Activated naive CD4-positive, alpha-beta T cell treated with anti-CD3 and anti-CD28 coated beads, Interleukin-2, amount 50 U/mL, for 24 hours (primary cell): ENCODE results near the gene PPFIA4.

ENCODE experiments used
- H3K27ac Mint-ChIP-seq: one replicate; pipeline ENCODE4 v1.8.0; 2021; ENCODE audit warnings: mild to moderate bottlenecking, mixed read lengths
- H3K27me3 Mint-ChIP-seq: one replicate; pipeline ENCODE4 v1.8.0; 2021; ENCODE audit warnings: mixed read lengths
- H3K36me3 Mint-ChIP-seq: one replicate; pipeline ENCODE4 v1.8.0; 2021; ENCODE audit warnings: mixed read lengths
- H3K4me1 Mint-ChIP-seq: one replicate; pipeline ENCODE4 v1.8.0; 2021; ENCODE audit warnings: mixed read lengths
- H3K4me3 Mint-ChIP-seq: one replicate; pipeline ENCODE4 v1.8.0; 2021; ENCODE audit warnings: mild to moderate bottlenecking, mixed read lengths
- H3K9me3 Mint-ChIP-seq: one replicate; pipeline ENCODE4 v1.8.0; 2021; ENCODE audit warnings: mixed read lengths

PPFIA4 gene

DNA sequence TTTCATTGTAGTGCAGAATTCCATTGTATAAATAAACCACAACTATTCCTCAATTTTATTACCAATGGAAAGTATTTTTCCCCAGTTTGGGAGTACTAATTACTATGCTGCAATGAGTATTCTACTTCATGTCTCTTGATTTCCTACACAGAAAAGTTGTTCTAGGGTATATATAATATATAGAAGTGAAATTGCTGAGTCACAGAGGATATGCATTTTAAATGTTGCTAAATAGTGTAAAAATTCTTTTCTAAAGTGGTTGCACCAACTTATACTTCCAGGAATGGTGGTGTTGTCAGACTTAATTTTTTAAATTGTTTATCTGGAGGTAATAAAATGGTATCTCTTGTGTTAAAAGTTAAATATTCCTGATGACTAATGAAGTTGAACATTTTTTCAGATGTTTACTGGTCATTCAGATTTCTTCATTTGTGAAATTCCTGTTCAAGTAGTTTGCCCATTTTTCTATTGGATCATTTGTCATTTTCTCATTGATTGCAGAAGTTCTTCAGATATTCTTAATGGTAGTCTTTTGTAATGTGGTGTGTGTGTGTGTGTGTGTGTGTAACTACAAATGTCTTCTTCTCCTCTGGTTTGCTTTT is 78.6 kb downstream of the PPFIA4 start:
- Mint-ChIP-seq H3K27ac (peak overlapping the region; percentile 20), H3K4me3 (no peak overlapping the region), H3K27me3 (peaks cover 32% of the 10 kb centered on the region), H3K9me3 (peaks cover 11% of the 10 kb centered on the region), H3K4me1 (no peaks in the 10 kb centered on the region), H3K36me3 (no peaks in the 10 kb centered on the region)

GRCh38 chr1:203112475-203112874 is 86.2 kb downstream of the PPFIA4 start:
- Mint-ChIP-seq H3K4me1 (no peaks in the 10 kb centered on the region), H3K36me3 (no peaks in the 10 kb centered on the region), H3K27me3 (peaks cover 19% of the 10 kb centered on the region), H3K9me3 (no peaks in the 10 kb centered on the region), H3K4me3 (no peak overlapping the region), H3K27ac (no peak overlapping the region)

- Mint-ChIP-seq H3K36me3 (no peaks in the 10 kb centered on the region), H3K27me3 (peaks cover 17% of the 10 kb centered on the region), H3K27ac (no peak overlapping the region), H3K4me3 (no peak overlapping the region), H3K9me3 (no peaks in the 10 kb centered on the region), H3K4me1 (no peaks in the 10 kb centered on the region)
Measured at GRCh38 chr1:203113308-203113707, 87.0 kb downstream of the PPFIA4 start.

DNA sequence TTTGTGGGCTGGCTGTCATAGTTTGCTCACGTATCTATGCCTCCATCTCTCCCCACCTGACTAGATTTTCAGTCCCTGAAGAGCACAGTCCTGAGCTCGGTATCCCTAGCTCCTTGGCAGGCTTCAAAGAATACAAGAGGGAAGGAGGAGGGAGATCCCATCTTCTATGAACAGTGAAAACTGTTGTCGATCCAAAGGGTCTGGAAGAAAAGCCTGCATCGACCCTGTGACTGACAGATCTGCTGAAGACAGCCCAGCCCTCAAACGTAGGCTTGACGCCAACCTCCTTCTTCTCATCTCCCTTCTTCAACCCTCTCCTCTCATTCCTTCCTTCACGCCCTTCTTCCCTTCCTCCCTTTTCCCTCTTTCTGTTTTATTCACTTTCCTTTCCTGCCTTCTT is 87.9 kb downstream of the PPFIA4 start:
- Mint-ChIP-seq H3K27ac (no peak overlapping the region), H3K4me1 (no peaks in the 10 kb centered on the region), H3K27me3 (peaks cover 15% of the 10 kb centered on the region), H3K9me3 (no peaks in the 10 kb centered on the region), H3K4me3 (no peak overlapping the region), H3K36me3 (no peaks in the 10 kb centered on the region)

- Mint-ChIP-seq H3K4me3 (no peak overlapping the region), H3K9me3 (no peaks in the 10 kb centered on the region), H3K36me3 (no peaks in the 10 kb centered on the region), H3K27me3 (peaks cover 17% of the 10 kb centered on the region), H3K4me1 (no peaks in the 10 kb centered on the region), H3K27ac (no peak overlapping the region)
Measured at GRCh38 chr1:203116091-203116820, 90.0 kb downstream of the PPFIA4 start.

DNA sequence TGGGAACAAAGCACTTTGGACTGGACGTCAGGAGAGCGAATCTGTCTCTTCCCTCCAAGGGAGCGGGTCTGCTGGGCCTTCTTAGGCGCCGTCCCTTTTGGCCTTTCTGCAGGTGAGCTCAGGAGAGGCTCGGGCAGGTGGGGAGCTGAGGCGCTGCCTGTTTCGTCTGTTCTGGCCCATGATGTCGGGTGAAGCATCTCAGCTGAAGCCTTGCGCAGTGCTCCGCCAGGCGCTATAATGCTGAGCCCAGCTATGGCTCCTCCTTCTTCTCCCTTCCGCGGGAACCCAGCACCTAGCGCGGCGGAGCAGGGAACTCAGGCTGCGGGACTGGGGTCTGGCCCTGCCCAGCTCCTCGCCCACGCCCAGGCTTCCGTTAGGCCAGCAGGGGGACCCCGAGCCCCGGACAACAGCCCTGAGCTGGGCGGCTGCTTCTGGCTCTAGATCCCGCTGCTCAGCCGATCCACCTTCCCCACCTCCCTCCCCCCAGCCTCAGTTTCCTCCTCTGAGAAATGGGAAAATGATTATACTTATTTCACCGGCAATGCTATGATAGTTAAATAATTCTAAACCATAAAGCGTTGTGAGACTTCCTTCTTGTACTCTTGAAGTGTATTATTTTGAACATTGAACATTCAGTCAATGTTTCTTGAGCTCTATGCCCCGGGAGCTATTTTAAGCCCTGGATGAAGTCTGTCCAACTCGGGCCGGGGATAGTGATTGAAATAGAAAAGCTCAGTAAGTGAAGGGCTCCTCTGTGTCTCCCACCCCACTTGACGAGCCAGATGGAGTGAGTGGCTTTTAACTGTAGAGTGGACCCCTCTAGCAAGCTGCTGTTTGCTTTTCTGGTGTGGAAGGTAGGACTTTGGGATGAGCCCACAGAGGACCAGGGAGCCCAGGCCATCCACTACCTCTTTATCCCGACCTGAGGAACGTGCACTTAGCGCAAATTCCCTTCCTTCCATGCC is 91.6 kb downstream of the PPFIA4 start:
- H3K27ac Mint-ChIP-seq: no peak overlapping the region
- H3K36me3 Mint-ChIP-seq: no peaks in the 10 kb centered on the region
- H3K4me3 Mint-ChIP-seq: no peak overlapping the region
- H3K9me3 Mint-ChIP-seq: no peaks in the 10 kb centered on the region
- H3K4me1 Mint-ChIP-seq: no peaks in the 10 kb centered on the region
- H3K27me3 Mint-ChIP-seq: peaks cover 27% of the 10 kb centered on the region

DNA sequence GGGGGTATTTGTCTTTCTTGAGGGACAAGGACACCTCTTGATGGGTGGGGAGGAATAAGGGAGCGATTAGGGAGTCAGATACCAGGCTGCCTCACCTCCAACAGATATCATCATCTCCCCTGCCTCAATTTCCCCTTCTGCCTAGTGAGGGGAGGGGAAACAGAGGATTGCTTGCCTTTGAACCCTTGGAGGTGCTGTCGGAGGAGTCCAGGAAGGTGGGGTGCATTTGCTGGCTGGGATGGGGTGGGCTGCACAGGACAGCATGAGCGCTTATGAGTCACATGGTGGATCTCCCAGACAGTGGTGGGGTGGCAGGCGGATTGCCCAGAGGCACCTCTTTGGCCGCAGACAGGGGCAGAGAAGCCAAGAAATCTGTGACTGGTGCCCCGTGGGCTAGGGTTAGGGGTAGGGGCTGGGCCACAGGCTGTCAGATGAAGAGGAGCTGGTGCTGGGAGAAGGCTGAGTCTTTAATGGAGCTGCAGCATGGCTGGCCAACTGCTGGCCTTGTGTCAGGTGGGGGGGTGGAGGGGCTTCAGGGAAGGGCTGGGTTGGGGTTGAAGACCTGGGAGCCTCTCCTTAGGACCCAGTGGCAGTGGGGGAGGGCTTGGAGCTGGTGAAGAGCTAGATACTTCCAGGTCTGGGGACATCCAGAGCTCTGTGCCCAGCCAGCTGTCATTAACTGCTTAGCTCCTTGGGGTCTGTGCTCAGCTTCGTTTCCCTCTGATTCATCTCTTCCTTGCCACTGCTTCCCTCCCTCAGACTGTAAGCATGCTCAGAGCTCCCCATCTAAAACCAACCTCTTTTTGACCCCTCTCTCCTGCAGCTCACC is 94.2 kb downstream of the PPFIA4 start:
- H3K36me3 Mint-ChIP-seq: no peaks in the 10 kb centered on the region
- no peaks in the 10 kb centered on the region for H3K9me3 Mint-ChIP-seq
- H3K27ac Mint-ChIP-seq: no peak overlapping the region
- H3K4me1 Mint-ChIP-seq: no peaks in the 10 kb centered on the region
- no peak overlapping the region for H3K4me3 Mint-ChIP-seq
- H3K27me3 Mint-ChIP-seq: peaks cover 30% of the 10 kb centered on the region

DNA sequence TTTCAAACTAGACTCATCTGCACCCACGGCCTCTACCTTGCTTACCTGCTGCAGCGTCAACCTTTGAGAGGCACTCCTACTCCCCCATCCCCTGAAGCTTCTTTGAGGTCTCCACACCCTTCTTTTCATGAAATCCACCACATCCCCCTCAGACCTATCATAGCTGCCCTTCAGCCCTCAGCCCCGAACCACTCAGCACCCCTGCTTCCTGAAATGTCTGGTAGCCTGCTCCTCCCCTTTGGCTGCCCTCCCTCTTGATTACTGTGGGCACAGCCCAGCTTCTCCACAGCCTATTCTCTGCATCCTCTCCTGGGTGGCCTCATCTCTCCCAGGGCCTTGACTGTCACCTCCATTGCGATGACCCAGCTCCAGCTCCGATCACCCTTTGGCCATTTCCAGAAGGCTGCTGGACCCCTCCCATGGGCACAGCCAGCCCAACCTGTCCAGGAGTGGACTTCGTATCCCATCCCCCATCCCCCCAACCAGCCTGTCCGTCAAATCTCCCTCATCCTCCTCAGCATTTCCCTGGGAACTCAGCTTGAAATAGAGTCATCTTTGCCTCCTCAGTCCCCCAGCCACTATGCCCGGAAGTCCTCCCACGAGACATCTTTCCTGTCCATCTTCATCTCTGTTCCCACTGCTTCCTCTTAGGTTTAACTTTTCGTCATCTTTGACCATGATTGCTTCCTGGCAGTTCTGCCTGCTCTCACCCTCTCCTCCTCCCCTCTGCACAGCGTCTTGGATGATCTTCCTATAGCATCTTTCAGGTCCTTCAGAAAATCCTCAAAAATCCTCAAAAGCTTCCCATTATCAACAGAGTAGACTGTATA is 95.1 kb downstream of the PPFIA4 start:
- no peak overlapping the region for H3K4me3 Mint-ChIP-seq
- H3K9me3 Mint-ChIP-seq: no peaks in the 10 kb centered on the region
- no peaks in the 10 kb centered on the region for H3K36me3 Mint-ChIP-seq
- no peak overlapping the region for H3K27ac Mint-ChIP-seq
- no peaks in the 10 kb centered on the region for H3K4me1 Mint-ChIP-seq
- H3K27me3 Mint-ChIP-seq: peaks cover 34% of the 10 kb centered on the region

DNA sequence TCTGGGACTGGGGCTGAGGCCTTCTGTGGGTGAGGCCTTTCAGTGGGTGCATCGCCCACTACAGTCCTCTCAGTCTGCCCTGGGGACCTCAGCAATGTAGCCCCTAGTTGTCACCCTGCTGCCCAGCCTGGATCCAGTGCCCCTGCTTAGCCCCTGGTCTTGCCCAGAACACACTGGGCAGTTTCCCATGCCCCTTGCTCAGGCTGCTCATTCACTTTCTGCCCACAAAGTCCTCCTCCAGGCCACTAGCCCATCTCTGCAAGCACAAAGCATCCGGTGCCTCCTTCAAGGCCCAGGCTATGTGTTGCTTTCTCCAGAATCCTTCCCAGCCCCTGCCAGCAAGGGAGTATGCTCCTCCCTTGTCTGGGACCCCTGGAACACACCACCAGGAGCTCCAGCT is 95.9 kb downstream of the PPFIA4 start:
- Mint-ChIP-seq H3K36me3 (no peaks in the 10 kb centered on the region), H3K27ac (no peak overlapping the region), H3K27me3 (peaks cover 39% of the 10 kb centered on the region), H3K4me3 (no peak overlapping the region), H3K9me3 (no peaks in the 10 kb centered on the region), H3K4me1 (peaks cover 5% of the 10 kb centered on the region)

- Mint-ChIP-seq H3K9me3 (no peaks in the 10 kb centered on the region), H3K27ac (no peak overlapping the region), H3K27me3 (peaks cover 42% of the 10 kb centered on the region), H3K4me1 (peaks cover 11% of the 10 kb centered on the region), H3K4me3 (no peak overlapping the region), H3K36me3 (no peaks in the 10 kb centered on the region)
Measured at GRCh38 chr1:203124011-203124410, 97.7 kb downstream of the PPFIA4 start.

GRCh38 chr1:203124546-203125317 is 98.4 kb downstream of the PPFIA4 start:
- no peaks in the 10 kb centered on the region for H3K9me3 Mint-ChIP-seq
- peaks cover 11% of the 10 kb centered on the region for H3K4me1 Mint-ChIP-seq
- no peak overlapping the region for H3K4me3 Mint-ChIP-seq
- H3K36me3 Mint-ChIP-seq: no peaks in the 10 kb centered on the region
- peaks cover 46% of the 10 kb centered on the region for H3K27me3 Mint-ChIP-seq
- H3K27ac Mint-ChIP-seq: no peak overlapping the region

DNA sequence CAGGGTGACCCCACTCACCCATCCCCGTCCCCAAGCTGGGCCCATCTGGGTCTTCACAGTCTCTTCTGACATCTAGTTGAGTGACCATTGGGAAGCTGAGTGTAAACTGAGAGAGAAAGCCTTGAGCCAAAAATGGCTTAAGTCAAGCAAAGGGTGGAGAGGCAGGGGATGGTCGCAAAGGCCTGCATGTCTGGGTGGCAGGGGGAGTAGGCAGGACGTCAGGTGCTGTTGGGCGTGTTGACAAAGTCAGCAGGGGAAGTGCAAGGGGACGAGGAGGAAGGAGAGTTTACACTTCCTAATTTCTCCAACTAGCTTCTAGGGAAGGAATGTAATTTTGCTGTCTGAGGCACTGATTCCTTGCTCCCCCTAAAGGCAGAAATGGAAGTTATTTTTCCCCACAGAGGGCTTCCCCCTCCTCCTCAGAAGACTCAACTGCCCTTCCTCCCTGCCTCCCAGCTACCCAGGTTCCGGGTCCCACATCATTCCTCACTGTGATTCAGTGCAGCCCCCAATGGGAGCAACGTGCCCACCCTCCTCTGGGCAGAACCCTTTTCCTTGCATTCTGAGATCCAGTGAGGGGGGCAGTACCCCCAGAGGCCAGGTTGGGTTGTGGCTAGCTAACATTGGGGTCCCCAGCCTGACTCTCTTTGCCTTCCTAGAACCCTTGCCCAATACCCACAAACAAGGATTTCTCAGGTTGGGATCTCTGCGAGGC is 100.0 kb downstream of the PPFIA4 start:
- H3K27ac Mint-ChIP-seq: no peak overlapping the region
- no peaks in the 10 kb centered on the region for H3K36me3 Mint-ChIP-seq
- peaks cover 11% of the 10 kb centered on the region for H3K4me1 Mint-ChIP-seq
- H3K4me3 Mint-ChIP-seq: no peak overlapping the region
- H3K27me3 Mint-ChIP-seq: peaks cover 43% of the 10 kb centered on the region
- no peaks in the 10 kb centered on the region for H3K9me3 Mint-ChIP-seq

DNA sequence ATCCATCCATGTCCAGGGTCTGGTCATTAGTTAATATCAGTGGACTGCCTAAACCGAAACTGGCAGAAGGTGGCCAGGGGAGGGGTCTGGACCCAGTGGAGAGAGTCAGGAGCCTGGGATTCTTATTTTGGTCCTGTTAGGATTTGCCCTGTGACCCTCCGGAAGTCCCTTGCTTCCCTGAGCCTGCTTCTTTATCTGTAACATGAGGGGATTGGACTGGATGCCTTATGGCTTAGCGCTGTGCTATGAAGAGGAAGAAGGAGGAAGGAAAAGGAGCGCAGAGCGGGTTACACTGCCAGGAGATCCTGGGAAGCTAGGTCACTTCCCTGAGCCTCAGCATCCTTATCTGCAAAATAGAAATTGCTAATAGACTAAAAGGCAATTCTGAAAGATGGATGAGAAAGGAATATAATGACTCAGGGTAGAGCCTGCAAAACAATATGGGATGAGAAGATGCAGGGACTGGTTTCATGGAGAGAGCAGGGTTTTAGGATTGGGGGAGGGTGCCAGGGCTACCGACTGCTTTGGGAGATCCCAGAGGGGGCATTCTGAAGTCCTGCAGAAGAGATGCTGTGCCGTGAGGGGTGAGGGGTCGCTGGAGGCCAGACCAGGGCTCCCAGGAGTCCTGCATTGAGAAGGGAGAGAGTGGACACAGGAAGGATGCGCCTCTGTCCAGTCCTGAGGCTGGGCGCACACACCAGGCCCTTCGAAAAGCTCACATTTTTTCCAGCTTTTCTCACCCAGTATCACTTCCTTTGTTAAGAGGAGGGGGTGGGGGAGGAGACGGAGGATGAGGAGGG is 100.8 kb downstream of the PPFIA4 start:
- no peaks in the 10 kb centered on the region for H3K9me3 Mint-ChIP-seq
- H3K36me3 Mint-ChIP-seq: no peaks in the 10 kb centered on the region
- H3K27me3 Mint-ChIP-seq: peaks cover 37% of the 10 kb centered on the region
- H3K4me1 Mint-ChIP-seq: peaks cover 11% of the 10 kb centered on the region
- H3K4me3 Mint-ChIP-seq: peak overlapping the region; percentile 47
- H3K27ac Mint-ChIP-seq: peak overlapping the region; percentile 10
